ENCODE results near the gene SMKR1. TPM values are rescaled to one million over a fixed set of nuclear protein-coding genes. Genes with fewer than 3 reads are reported as not detected.

Gene SMKR1
- total and polyA plus RNA-seq, 9 of the 15 experiments (the other 6 are each of a cell fraction or from before 2014, with no cell fraction given): 0.58 to 1.8 (median 0.93) TPM; not detected in 1

GRCh38 chr7:129553899-129554461 lies 51.6 kb downstream of the SMKR1 start (continued):
- TF ChIP-seq, protein P1, sequence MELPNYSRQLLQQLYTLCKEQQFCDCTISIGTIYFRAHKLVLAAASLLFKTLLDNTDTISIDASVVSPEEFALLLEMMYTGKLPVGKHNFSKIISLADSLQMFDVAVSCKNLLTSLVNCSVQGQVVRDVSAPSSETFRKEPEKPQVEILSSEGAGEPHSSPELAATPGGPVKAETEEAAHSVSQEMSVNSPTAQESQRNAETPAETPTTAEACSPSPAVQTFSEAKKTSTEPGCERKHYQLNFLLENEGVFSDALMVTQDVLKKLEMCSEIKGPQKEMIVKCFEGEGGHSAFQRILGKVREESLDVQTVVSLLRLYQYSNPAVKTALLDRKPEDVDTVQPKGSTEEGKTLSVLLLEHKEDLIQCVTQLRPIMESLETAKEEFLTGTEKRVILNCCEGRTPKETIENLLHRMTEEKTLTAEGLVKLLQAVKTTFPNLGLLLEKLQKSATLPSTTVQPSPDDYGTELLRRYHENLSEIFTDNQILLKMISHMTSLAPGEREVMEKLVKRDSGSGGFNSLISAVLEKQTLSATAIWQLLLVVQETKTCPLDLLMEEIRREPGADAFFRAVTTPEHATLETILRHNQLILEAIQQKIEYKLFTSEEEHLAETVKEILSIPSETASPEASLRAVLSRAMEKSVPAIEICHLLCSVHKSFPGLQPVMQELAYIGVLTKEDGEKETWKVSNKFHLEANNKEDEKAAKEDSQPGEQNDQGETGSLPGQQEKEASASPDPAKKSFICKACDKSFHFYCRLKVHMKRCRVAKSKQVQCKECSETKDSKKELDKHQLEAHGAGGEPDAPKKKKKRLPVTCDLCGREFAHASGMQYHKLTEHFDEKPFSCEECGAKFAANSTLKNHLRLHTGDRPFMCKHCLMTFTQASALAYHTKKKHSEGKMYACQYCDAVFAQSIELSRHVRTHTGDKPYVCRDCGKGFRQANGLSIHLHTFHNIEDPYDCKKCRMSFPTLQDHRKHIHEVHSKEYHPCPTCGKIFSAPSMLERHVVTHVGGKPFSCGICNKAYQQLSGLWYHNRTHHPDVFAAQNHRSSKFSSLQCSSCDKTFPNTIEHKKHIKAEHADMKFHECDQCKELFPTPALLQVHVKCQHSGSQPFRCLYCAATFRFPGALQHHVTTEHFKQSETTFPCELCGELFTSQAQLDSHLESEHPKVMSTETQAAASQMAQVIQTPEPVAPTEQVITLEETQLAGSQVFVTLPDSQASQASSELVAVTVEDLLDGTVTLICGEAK (IDR thresholded peaks at IDR 0.05): peak; percentile 92
- TF ChIP-seq, protein P1 (CRISPR knock-in tag; IDR thresholded peaks at IDR 0.05): peak; percentile 65
- TF ChIP-seq HDAC3 (IDR thresholded peaks at IDR 0.05; ENCODE audit: borderline replicate concordance, partially characterized antibody) (no peak), NR2F6 (CRISPR knock-in tag; IDR thresholded peaks at IDR 0.05) (no peak), NFIX (CRISPR knock-in tag; IDR thresholded peaks at IDR 0.05; ENCODE audit: low read depth) (peak; percentile 95), RAD51 (IDR thresholded peaks at IDR 0.05; ENCODE audit: borderline replicate concordance, low read depth) (peak; percentile 20; the same call in 1 of the 2 replicates), USF2 (CRISPR knock-in tag; IDR thresholded peaks at IDR 0.05) (peak; percentile 35), KDM4B (IDR thresholded peaks at IDR 0.05; ENCODE audit: borderline replicate concordance in 2 of 2, low read depth in 1 of 2) (no peak), ILK (tag; IDR thresholded peaks at IDR 0.05; ENCODE audit: borderline replicate concordance, low read depth) (no peak)
- TF ChIP-seq, protein P2, sequence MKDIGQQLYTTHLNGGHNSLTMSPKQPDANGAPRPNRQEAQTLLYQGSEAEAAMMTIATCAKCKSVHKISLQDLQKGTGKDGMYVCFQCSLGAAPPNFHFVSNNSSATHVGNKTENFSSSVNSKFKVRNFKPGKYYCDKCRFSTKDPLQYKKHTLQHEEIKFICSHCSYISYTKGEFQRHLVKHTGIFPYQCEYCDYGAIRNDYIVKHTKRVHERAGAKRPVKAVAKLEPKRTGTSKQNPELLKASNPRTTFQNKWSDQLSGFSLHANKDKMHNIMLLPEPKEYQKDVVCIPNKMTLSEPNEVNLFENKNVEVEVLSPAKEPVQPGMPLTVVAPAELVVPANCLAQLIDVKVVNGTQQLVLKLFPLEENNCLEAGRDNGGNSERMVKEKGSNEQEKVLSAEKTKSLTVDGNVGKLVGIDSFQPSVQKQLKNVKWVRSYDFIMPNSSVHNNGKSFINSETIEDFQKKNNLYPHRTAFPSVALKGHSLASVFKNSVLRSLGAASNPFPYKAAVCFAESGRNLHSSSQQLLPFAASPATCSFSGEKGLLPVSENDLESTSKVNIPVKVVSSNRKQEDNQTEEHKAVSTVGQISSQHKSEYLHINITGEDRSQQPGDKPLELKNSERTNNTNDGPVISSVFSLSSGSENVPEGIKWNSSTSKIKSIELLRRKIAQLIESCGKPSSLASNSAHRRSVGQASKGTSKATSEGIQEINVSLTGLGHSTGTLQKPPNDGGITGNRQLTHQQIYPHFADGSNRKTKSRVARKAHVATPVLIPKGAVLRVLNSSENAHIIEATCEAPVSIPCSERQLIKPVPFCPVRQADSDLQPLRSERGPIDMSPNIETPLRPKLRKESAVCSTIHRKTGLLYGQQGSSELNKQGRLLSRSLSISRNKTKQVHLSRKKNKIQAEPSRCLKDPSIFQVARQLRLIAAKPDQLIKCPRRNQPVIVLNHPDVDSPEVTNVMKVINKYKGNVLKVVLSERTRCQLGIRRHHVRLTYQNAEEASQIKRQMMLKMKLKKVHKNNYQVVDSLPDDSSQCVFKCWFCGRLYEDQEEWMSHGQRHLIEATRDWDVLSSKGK (CRISPR knock-in tag; IDR thresholded peaks at IDR 0.05): no peak
